ENCODE results near the gene ELP4.
"Not testable (repeated sequence)": the region's sequence is repeated elsewhere in the genome, so short reads cannot be mapped to it uniquely, and the experiment has no call there.

ELP4 gene, protein sequence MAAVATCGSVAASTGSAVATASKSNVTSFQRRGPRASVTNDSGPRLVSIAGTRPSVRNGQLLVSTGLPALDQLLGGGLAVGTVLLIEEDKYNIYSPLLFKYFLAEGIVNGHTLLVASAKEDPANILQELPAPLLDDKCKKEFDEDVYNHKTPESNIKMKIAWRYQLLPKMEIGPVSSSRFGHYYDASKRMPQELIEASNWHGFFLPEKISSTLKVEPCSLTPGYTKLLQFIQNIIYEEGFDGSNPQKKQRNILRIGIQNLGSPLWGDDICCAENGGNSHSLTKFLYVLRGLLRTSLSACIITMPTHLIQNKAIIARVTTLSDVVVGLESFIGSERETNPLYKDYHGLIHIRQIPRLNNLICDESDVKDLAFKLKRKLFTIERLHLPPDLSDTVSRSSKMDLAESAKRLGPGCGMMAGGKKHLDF

DNA sequence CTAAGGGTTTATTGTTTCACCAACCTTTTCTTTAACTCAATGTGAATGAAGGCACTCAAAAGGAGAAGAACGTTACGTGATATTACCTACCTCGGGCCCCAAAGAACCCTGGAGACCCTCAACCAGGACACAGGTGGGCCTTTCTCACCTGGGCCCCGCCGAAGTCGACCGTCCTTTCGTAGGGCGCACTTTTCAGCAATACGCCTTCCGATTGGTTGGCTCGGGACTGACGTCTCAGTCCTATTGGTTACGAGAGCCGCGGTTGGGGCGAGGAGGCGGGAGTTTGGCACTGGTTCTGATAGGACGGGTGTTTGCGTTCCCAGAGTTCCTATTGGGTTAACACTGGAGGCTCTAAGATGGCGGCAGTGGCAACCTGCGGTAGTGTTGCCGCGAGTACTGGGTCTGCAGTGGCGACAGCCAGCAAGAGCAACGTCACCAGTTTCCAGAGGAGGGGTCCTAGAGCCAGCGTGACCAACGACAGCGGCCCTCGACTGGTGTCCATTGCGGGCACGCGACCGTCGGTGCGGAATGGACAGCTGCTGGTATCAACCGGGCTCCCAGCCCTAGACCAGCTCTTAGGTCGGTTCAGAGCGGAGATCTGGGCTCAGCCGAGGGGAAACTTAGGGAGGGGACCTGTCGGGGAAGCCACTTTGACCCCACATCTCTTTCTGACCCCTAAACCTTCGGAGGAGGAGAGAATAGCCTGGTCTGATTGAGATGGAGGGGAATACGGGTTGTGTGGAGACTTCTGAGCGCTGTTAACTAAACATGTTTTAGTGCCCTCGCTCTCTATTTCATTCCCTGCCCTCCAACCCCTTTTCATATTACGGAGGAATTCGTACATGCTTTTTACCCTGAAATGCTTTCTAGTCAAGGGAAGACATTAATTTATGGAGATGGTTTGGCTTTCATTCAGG is at the start of gene ELP4, which contains the start of gene IMMP1L:
Gene ELP4, plus strand, starts transcription at position 339 of the 917 bp plus-strand sequence. Its CDS starts 18 bp downstream, at position 357.
Gene IMMP1L, minus strand, starts transcription at position 194 of the 917 bp plus-strand sequence. CDS start 46,346 bp downstream, outside the sequence.
- DNase-seq = peak; percentile 97

DNA sequence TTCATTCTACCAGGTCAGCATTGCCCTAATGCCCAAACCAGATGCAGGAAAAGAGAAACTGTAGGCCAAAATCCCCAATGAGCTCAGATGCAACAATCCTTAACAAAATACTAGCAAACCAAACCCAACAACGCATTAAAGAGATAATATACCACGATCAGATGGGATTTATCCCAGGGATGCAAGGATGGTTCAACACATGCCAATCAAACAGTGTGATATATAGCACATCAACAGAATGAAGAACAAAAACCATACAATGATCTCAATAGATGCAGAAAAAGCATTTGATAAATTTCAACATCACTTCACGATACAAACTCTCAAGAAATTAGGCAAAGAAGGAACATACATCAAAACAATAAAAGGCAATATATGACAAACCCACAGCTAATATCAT is 45.1 kb upstream of the ELP4 start:
- no peak for DNase-seq

DNA sequence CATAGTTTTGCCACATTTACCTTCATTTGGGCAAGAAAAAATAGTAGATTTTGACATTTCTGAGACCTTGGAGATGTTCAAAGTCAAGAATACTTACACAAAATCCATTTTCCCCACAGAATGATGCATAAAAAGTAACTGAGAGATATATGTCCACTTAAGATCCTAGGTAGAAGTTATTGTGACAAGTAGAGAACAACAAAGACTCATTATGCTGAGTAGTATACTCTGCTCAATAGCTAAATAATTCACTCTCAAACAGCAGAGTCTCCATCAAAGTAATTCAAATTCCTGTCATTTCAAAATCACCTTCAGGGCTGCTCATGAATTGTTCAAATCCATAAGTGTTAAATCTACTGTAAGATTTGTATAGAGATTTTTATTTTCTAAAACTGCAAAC is 35.5 kb upstream of the ELP4 start:
- no peak for DNase-seq

DNA sequence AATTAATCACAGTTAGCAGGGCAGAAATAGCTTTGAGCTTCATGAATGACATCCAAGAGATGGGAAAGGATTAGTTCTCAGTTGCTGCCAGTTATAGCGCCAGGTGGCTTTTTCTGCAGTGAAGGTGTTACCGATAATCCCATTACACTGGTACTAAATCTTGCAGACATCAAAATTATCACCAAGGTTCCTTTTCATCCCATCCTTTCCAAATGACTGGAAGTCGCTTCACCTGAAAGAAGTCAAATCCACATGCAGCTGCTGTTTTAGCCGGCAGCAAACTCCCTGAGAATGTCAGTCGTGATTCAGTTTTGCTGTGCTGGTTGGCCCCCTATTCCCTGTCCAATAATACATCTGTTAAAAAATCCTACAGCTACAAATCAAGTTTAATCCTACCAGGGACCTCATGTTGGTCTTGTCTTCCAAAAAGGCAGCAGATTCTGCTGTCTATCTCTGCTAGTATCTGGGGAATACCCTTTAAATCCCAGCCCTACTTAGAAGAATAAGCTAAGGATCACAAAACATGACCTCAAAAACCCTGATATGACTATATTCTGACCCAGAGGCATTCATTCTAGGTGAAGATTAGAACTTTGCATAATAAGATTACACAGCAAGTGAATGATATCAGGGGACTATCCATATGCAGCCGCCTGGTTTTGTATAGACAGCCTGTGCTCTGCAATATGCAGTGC is 31.9 kb upstream of the ELP4 start:
- no peak for DNase-seq

DNA sequence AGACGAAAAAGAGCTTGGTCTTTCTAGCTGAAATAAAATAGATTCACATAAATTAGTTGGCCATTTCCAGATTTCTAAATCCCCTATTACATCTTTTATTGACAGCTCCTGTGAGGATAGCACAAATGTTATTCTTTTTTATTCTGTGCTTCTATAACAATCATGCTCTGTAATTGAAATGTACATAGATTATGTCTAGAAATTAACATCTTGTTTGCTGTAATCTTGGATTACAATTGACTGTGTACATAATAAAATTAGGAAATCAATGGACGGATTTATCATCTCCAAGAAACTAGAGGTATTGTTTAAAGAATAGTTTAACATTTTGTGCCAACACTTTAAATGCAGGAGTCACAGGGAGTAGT is 31.4 kb upstream of the ELP4 start:
- no peak for DNase-seq

DNA sequence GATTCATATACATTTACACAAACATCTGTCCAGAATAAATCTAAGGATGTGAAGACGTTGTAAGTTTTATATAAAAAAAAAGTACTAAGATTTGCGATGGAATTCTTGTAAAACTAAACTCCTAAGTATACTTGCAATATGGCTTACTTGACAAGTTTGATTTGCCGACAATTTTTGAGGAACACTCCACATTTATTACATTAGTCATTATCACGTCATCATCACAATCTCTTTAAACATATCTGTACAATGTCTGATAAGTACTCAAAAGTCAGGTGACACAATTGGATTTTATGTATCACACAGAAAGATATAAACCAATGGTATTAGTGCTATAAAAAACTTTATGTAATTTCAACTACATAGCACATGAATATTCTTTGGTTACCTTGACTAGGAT is 30.5 kb upstream of the ELP4 start:
- no peak for DNase-seq

DNA sequence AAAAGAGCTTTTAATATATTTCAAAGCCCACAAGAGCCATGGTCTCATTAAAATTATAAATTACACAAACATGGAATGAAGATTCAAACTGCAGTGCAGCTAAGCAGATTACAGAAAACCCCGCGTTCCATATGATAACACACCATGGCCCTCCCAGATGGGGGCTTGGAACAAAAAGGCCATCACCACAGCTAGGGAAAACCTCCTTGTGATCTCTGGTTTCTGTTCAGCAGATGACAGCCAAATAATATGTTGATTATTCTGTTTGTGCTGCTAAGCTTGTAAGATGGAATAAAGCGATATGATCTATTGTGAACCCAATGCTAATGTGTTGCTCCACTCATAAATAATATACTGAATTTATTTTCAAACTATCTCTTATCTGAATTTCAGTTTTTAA is 28.6 kb upstream of the ELP4 start:
- DNase-seq = no peak

DNA sequence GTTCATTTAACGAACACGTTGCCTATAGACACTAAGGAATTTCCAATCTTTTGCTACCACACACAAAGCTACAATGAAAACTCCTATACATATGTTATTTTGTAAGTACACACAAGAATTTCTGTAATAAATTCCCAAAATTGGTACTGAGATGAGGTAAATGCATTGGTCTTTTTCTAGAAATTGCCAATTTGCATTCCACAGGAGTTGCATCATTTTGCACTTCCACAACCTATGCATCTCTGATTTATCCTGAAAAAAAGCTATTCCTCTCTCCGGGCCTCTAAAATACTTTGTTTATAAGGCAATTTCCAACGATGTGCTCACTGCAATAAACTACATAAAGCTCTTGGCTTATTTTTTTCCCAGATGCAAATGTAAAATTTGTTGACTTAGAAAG is 25.1 kb upstream of the ELP4 start:
- no peak for DNase-seq

DNA sequence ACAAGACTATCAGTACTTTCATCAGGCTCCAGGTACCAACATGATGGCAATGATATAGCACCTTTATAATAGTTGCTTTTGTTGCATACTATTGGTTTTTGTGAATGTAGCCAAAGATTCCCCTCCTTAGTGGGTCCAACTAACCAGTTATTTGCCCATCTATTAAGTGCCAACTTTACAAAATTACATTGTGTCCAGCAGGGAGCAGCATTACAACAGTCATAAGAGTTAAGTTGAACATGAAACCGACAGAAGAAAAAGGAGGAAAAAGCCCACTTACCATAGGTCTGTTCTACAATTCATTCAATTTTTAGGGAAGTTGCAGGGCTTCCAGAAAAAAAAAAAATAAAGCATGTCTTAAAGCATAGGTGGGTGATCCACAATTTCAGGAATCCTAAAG is 21.7 kb upstream of the ELP4 start:
- no peak for DNase-seq

DNA sequence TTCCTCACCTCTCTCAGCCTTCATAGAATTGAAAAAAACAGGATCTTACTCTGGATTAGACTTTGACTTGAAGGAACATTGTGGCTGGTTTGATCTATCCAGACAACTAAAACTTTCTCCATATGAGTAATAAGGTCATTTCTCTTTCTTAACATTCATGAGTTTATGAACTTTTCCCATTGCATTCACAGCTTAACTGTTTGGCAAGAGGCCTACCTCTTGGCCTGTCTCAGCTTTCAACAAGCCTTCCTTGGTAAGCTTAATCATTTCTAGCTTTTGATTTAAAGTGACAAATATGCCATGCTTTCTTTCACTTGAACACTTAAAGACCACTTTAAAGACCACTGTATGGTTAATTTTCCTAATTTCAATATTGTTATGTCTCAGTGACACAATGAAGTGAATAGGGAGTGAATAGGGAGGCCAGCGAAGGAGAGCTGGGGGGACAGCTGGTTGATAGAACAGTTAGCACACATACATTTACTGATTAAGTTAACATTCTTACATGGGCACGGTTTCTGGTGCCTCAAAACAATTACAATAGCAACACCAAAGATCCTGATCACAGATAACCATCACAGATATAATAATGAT is 17.1 kb upstream of the ELP4 start:
- no peak for DNase-seq

DNA sequence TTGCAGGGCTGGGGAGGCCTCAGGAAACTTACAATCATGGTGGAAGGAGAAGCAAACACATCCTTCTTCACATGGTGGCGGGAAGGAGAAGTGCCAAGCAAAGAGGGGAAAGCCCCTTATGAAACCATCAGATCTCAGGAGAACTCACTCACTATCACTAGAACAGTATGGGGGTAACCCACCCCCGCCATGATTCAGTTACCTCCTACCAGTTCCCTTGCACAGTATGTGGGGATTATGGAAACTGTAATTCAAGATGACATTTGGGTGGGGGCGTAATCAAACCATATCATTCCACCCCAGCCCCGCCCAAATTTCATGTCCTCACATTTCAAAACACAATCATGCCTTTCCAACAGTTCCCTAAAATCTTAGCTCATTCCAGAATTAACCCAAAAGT is 16.3 kb upstream of the ELP4 start:
- no peak for DNase-seq

DNA sequence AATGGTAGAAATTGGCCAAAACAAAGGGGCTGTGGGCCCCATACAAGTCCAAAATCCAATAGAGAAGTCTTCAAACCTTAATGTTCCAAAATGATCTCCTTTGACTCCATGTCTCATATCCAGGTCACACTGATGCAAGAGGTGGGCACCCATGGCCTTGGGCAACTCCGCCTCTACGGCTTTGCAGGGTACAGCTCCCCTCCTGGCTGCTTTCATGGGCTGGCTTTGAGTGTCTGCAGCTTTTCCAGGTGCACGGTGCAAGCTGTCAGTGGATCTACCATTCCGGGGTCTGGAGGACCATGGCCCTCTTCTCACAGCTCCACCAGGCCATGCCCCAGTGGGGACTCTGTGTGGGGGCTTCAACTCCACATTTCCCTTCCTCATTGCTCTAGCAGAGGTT is 15.8 kb upstream of the ELP4 start:
- not testable (repeated sequence) for DNase-seq

DNA sequence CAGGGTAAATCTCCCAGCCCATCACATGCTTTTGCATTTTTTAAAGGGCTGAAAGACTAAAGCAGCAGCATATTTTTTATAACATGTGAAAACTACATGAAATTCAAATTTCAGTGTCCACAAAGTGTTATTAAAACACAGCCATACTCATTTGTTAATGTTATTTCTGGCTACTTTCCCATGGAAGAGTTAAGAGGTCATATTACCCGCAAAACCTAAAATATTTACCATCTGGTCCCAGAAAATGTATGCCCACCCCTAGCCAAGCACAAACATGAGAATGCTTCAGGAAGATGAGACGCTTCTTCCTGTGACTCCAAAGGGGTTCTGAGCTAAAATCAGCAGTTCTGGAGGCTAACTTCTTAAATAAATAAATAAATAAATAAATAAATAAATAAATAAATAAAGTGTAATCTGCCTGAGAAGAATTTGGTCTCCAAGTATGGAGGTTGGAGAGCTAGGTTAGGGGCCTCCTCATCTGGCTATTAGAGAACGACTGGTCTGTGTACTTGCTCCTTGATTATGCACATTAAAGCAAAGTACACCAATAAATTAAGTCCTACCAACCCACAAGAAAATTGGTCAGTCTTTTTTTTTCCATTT is 9.9 kb upstream of the ELP4 start:
- DNase-seq = no peak

DNA sequence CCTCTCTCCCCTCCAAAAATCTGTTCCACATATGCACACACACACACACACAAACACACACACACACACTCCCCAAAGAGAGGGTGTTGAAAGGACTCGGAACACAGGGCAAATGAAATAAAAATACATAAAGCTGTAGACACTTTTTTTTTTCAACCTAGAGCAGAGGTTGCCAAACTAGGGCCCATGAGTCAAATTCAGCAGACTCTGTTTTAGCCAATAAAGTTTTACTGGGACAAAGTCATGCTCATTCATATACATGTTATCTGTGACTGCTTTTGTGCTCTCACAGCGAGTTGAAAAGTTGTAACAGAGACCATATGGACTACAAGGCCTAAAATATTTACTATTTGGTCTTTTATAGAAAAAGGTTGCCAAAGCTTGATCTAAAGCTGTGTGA is 9.0 kb upstream of the ELP4 start:
- DNase-seq = no peak

DNA sequence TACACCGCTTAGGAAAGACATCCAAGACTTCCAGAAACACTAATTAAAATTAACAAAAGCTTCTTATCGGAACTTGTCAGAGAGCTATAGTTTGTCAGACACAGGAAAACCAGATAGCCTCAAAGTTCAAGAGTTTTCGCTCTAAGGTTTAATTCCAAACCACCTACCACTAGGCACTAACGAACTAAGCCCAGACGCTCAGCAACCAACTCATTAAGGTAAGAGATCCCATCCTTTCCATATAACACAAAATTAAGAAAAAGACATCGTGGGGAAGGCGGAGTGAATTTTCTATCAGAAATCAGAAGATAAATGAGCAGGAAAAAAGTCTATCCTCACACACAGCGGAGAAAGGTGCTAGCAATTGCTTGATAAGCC is 527 bp upstream of the ELP4 start:
- DNase-seq = no peak

DNA sequence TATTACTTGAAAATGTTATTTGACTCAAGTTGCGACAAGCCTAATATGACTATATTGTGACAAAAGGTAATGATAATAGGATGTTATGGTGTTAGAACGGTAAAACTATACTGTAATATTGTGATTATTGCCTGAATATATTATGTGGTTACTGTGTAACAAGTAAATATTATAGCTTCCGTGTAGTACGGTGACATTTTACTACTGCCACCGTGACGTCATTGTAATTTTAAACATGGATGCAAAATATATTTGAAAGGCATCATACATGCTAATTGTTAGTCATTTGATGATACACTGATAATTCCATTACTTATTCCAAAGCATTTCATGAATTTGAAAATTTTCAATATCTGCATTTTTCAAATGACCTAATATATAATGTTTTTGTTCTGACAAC is 2.5 kb downstream of the ELP4 start:
- DNase-seq = no peak

DNA sequence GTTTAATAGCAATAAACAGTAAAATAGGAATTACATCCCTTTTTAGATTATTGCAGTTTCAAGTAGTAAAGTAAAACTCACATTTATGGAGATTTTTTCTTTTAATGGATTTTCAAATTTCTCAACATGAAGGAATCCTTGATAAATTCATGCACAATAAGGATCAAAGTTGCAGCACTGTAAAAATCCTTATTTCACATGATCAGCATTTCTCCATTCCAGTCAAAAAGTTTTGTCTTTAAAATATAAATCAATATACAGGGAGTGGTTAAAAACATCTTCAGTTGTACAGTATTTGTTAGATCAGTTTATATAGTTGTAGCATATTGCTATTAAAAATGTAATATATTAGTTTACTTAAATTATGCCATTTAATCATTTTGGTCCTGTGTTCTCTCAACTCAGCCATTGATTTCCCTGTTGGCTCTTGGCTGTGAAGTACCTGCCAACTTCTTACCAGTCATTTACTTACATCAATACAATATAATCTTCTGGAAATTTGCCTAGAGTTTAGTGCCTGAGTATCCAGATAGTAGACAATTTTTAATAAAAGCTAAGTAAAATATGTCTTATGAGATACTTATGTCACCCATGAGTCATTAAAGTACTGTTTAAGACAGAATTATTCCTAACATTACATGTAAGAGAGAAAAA is 12.1 kb downstream of the ELP4 start:
- DNase-seq = no peak

DNA sequence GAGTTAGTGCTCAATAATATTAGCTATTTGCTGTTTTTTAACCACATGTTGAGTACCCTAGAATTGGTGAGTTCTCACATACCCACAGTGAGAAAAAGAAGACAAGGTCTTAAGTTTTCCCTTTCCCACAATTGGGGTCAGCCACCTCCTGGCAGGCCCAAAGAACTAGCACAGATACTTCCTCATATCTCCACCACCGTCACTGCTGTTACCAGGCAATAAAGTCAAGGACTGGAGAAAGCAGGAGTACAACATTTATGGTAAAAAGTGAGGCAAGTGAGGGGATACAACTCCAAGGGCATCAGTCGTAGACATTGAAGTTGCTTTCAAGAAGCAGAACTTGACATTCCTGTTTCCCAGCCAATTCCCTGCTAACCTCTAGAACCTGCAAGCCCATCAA is 19.6 kb downstream of the ELP4 start:
- no peak for DNase-seq

DNA sequence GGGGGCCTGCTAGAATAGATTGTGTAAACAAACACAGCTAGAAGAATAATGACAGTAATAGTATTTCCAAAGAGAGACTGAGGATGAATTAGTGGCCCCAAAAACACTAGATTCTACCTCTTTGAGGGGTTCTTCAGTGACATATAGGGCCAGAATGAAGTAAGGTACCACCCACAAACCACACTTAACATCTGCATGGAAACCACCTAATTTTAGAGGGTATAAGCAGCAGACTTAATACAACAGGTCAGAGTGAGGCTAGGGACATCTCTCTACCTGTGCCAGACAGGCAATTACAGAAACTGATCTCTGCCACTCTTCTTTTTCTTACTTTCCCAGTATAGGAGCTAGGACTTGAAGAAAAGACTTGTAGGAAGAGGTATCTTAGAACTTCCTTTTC is 20.1 kb downstream of the ELP4 start:
- no peak for DNase-seq

DNA sequence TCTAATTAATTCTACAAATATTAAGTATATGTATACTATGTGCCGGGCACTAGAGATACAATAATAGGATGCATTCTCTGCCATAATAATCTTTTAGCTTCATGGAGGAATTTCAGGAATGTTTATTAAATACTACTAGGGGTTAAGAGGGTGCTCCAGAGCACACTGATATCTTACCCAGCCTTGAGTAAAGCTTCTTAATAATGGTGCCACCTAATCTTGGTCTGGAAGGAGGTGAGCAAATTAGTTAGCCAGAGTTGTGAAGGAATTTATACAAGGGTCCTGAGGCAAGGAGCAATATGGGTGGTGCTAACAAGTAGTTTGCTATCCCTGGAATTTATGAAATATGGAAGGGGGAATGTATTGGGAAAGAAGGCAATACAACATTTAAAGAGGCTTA is 21.7 kb downstream of the ELP4 start:
- DNase-seq = no peak

DNA sequence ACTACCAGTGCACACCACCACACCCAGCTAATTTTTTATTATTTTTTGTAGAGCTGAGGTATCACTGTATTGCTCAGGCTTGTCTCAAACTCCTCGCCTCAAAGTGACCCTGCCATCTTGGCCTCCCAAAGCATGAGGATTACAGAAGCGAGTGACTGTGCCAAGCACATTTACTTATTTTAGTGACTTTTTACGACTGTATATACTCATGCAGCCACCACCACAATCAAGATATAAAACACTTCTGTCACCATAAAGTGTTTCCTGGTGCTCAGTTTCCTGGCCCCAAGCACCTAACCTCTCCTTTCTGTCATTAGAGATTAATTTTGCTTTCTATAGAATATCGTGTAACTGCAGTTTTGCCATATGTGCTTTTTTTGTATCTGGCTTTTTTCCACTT is 25.9 kb downstream of the ELP4 start:
- no peak for DNase-seq

DNA sequence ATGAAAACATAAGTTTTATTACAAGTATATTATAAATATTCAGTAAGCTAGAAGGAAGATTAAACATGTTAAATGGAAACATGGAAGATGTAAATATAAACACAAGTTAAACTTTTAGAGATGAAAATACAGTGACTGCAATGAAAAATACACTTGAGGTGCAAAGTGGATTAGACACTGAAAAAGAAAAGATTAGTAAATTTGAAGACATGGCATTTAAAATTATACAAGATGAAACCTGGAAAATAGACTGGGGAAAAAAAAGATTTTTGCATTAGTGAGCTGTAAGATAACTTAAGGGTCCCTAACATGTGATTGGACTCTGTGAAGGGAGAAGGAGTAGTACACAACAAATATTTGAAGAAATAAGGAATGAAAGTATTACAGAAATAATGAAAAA is 33.3 kb downstream of the ELP4 start:
- DNase-seq = no peak
